NCI-H748 (cell line): ENCODE results near the gene PARD6G.
A peak's percentile ranks its signal among the peaks of the same experiment; 100 is the strongest.

ENCODE experiments used
- DNase-seq: peaks from one replicate; lab custom pipeline; 2025; ENCODE audit not compliant: unreplicated experiment; lab: John Stamatoyannopoulos, UW

Gene PARD6G

GRCh38 chr18:80108739-80109675 is 138.3 kb downstream of the PARD6G start, which contains the start of gene ADNP2:
Gene ADNP2, plus strand, starts transcription at chr18:80109262. Its CDS starts 8,281 bp downstream, at chr18:80117543.
- peak; percentile 92 for DNase-seq

GRCh38 chr18:80108121-80108536 is 139.2 kb downstream of the PARD6G start:
- no peak for DNase-seq

- DNase-seq = no peak
These were observed 139.9 kb downstream of the PARD6G start for GRCh38 chr18:80107426-80107825.
